Transverse colon (tissue), 4 donors: ENCODE results near the gene NFYC.

Experiments
- POLR2A ChIP-seq: fragments of 450-650 bp; IDR thresholded peaks from one replicate; pipeline ENCODE4 v1.6.1; 2016; ENCODE audit warnings: antibody characterized with exemption, mild to moderate bottlenecking, moderate library complexity
- POLR2AphosphoS5 ChIP-seq, 3 donors: sonication (generic); formaldehyde crosslinking; IDR thresholded peaks; one replicate each; pipeline ENCODE4 v1.6.1; 2016; ENCODE audit warnings: antibody characterized with exemption in 3 of 3
- TF ChIP-seq, protein P1 (sequence below), 5 experiments: fragments of 200-600 bp in 3 of 5; fragments of 450-650 bp in 2 of 5; sonication (generic) in 3 of 5; IDR thresholded peaks; 1 replicate in 2 of 5; 2 replicates in 3 of 5; pipeline ENCODE4 v1.5.1; 2016 to 2017; ENCODE audit warnings: antibody characterized with exemption in 5 of 5, inconsistent platforms in 3 of 5, mild to moderate bottlenecking in 2 of 5, moderate library complexity in 1 of 5

DNA sequence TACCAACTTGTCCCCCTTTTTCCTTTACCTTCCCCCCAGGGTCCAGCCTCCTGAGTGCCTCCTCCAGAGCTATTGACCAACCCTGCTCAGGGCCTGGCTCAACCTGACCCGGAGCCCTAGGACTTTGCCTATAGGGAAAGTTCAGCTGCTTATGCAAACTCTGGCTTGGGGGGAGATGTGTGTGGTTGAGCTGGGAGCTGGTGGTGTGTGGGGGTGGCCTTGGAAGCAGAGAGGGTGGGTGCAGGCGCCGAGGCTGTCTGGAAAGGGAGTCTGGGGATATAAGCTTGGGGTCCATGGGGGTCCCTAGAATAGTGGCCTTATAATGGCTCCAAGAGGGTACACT lies 106.1 kb downstream of the NFYC start:
- TF ChIP-seq POLR2A (no peak), POLR2AphosphoS5 (IDR thresholded peaks at IDR 0.05) (no peak)
- TF ChIP-seq, protein P1, sequence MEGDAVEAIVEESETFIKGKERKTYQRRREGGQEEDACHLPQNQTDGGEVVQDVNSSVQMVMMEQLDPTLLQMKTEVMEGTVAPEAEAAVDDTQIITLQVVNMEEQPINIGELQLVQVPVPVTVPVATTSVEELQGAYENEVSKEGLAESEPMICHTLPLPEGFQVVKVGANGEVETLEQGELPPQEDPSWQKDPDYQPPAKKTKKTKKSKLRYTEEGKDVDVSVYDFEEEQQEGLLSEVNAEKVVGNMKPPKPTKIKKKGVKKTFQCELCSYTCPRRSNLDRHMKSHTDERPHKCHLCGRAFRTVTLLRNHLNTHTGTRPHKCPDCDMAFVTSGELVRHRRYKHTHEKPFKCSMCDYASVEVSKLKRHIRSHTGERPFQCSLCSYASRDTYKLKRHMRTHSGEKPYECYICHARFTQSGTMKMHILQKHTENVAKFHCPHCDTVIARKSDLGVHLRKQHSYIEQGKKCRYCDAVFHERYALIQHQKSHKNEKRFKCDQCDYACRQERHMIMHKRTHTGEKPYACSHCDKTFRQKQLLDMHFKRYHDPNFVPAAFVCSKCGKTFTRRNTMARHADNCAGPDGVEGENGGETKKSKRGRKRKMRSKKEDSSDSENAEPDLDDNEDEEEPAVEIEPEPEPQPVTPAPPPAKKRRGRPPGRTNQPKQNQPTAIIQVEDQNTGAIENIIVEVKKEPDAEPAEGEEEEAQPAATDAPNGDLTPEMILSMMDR (IDR thresholded peaks at IDR 0.05), result no peak
